ENCODE measurements around the gene ZNF154.
"Not testable (repeated sequence)": the region's sequence is repeated elsewhere in the genome, so short reads cannot be mapped to it uniquely, and the experiment has no call there.

The ZNF154 gene

GRCh38 chr19:57708641-57709361, at the start of gene ZNF154:
Gene ZNF154 (minus strand): TSS chr19:57709204. CDS start chr19:57708971, 233 bp downstream.
- DNase-seq (ENCODE audit: low spot score), result no peak

DNA sequence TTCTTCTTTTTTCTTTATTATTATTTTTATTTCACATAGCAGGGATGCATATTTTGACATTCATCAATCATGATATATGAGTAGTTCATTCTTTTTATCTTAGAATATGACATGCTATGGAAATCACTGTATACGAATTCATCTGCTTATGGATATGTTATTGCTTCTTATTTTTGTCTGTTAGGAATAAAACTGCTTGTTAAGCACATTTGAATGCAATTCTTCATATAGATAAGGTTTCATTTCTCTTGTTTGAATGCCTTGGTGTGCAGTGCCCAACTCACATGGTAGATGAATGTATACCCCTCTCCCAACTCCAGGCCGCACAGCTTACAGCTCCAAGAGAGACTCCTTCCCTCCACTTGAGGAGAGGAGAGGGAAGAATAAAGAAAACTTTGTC, 48.9 kb upstream of the ZNF154 start:
- DNase-seq (ENCODE audit: low spot score), result no peak

DNA sequence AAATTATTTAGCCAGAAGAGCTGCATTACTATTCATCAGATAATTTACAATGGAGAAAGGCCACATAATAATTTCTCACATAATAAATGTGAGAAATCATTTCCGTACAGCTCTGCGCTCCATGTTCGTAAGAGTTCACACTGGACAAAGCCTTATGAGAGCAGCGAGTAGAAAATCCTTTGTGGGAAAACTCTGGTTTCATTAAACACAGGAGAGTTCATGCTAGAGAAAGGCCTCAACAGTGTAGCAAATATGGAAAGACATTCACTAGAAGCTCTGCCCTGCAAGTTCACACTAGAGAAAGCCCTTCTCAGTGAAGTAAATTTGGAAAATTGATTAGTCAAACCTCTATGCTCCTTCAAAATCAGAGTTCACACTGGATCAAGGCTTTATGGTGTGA, 46.0 kb upstream of the ZNF154 start:
- no peak for DNase-seq (ENCODE audit: low spot score)

- no peak for DNase-seq (ENCODE audit: low spot score)
Measured at GRCh38 chr19:57754091-57754673, 45.2 kb upstream of the ZNF154 start.

GRCh38 chr19:57748029-57748428, 39.0 kb upstream of the ZNF154 start:
- peak; percentile 16 for DNase-seq (ENCODE audit: low spot score)

GRCh38 chr19:57747472-57747807, 38.4 kb upstream of the ZNF154 start:
- peak; percentile 34 for DNase-seq (ENCODE audit: low spot score)

GRCh38 chr19:57746580-57747471, 37.8 kb upstream of the ZNF154 start, which contains the start of gene ZNF776:
Gene ZNF776 (plus strand): TSS chr19:57746815. CDS start chr19:57747059, 244 bp downstream.
- DNase-seq (ENCODE audit: low spot score), result peak; percentile 93

DNA sequence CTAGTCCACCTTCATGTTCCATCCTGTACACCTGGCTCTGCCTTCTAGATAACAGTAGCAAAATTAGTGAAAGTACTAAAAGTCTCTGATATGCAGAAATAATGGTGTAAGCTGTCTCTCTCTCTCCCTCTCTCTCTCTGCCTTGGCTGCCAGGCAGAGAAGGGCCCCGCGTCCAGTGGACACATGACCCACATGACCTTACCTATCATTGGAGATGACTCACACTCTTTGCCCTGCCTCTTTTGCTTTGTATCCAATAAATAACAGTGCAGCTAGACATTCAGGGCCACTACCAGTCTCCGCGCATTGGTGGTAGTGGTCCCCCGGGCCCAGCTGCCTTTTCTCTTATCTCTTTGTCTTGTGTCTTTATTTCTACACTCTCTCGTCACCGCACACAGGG, 29.8 kb upstream of the ZNF154 start:
- not testable (repeated sequence) for DNase-seq (ENCODE audit: low spot score)

- not testable (repeated sequence) for DNase-seq (ENCODE audit: low spot score)
Measured at GRCh38 chr19:57738320-57738719, 29.3 kb upstream of the ZNF154 start.

DNA sequence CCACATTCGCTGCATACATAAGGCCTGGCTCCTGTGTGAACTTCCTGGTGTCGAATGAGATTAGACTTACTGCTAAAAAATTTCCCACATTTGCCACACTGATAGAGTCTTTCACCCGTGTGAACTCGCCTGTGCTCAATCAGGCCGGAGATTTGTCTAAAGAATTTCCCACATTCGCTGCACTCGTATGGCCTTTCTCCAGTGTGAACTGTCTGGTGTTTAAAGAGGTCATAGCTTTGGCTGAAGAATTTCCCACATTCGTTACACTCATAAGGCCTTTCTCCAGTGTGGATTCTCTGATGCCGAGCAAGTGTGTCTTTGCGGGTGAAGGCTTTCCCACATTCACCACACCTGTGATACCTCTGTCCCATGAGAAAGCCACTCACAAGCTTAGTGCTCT, 11.9 kb upstream of the ZNF154 start:
- no peak for DNase-seq (ENCODE audit: low spot score)

DNA sequence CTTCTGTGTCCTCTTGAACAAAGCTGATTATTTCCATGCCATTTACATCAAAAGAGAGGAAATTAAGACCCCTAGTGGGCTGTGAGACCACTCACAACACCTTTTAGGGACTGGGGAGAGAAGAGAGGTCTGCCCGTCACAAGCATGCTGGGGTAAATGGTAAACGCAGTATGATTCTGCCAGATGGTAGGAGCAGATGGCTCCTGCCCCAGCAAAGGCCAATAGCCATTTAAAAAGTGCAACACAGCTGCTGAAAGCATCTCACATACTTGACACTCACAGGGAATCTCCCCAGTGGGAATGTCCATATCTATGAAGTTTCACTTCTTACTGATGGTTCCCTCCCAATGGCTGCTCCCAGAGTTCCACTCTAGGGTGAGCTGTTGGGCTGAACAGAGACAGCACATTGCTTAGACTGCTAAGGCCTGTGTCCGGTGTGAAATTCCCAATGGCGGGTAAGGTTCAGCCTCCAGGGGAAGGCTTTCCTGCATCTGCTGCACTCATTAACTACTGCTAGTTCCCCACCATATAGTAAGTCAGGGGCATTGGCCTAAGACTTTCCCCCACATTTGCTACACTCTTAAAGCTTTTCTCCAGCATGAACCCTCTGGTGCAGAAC, 11.0 kb upstream of the ZNF154 start:
- no peak for DNase-seq (ENCODE audit: low spot score)

DNA sequence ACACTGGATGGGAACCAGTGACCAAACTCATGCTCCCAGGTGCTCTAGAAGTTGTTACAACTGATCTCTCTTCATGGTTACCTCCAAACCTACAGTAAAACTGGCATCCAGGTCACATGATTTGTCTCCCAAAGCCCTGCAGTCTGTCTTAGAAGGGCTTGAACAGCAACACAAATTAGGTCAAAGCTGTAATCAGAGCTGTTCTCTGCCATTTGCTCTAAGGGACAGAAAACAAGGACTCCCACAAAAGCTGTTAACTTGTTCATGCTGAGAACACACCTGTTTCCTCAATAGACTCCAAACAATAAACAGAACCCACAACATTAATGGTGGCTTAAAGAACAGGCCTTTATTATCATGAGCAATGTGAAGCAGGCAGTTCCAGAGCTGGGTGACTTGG, 10.4 kb upstream of the ZNF154 start:
- no peak for DNase-seq (ENCODE audit: low spot score)

- no peak for DNase-seq (ENCODE audit: low spot score)
Measured at GRCh38 chr19:57712222-57712621, 3.2 kb upstream of the ZNF154 start.

DNA sequence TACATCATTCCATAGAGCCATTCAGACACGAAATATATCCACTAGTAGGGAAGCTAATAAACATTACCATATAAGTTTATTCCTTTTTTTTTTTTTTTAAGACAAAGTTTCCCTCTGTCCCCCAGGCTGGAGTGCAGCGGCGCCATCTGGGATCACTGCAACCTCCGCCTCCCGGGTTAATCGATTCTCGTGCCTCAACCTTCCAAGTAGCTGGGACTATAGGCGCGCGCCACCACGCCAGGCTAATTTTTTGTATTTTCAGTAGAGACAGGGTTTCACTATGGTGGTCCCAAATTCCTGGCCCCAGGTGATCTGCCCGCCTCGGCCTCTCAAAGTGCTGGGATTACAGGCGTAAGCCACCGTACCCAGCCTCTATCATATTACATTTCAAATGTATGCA, 612 bp upstream of the ZNF154 start:
- no peak for DNase-seq (ENCODE audit: low spot score)

- DNase-seq (ENCODE audit: low spot score), result no peak
Measured at GRCh38 chr19:57706346-57706745, 2.7 kb downstream of the ZNF154 start.

DNA sequence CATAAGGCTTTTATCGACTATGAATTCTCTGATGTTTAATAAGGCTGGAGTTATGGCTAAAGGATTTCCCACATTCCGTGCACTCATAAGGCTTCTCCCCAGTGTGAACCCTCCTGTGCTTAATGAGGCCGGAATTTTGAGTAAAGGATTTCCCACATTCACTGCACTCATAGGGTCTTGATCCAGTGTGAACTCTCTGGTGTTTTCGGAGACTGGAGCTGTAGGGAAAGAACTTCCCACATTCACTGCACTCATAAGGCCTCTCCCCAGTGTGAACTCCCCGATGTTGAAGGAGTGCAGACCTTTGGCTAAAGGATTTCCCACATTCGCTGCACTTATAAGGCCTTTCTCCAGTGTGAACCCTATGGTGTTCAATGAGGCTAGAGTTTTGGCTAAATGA, 7.4 kb downstream of the ZNF154 start:
- DNase-seq (ENCODE audit: low spot score), result no peak

- no peak for DNase-seq (ENCODE audit: low spot score)
Measured at GRCh38 chr19:57689750-57690149, 19.3 kb downstream of the ZNF154 start.

DNA sequence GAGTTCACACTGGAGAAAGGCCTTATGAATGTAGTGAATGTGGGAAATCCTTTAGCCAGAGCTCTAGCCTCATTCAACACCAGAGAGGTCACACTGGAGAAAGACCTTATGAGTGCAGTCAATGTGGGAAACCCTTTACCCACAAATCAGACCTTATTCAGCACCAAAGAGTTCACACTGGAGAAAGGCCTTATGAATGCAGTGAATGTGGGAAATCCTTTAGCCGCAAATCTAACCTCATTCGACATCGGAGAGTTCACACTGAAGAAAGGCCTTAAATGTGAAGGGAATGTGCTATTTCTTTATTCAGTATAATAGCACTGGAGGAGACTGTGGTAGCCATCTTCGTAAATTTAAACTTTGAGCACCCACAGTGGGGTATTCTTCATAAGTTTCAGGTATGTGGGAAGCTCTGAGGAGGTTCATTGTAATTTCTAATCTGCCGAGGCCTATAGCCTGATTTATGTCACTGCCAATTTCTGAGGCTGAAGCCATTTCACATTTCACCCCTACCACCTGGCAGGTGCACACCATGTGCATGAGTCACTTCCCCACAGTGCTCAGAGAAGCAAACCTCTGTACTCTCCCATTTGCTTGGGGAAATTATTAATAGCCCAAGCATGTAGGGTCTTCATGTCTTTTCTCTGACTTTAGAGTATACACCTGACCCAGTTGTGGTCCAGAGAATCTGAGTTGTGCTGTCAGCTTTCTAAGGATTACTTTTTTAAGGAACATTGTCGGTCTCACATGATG, 20.8 kb downstream of the ZNF154 start:
- no peak for DNase-seq (ENCODE audit: low spot score)

DNA sequence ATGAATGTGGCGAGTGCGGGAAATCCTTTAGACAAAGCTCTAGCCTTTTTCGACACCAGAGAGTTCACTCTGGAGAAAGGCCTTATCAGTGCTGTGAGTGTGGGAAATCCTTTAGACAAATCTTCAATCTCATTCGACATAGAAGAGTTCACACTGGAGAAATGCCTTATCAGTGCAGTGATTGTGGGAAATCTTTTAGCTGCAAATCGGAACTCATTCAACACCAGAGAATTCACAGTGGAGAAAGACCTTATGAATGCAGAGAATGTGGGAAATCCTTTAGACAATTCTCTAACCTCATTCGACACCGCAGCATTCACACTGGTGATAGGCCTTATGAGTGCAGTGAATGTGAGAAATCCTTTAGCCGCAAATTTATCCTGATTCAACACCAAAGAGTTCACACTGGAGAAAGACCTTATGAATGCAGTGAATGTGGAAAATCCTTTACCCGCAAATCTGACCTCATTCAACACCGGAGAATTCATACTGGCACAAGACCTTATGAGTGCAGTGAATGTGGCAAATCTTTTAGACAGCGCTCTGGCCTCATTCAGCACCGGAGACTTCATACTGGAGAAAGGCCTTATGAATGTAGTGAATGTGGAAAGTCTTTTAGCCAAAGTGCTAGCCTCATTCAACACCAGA, 21.5 kb downstream of the ZNF154 start:
- DNase-seq (ENCODE audit: low spot score), result no peak

GRCh38 chr19:57686727-57687126, 22.3 kb downstream of the ZNF154 start:
- DNase-seq (ENCODE audit: low spot score), result no peak

DNA sequence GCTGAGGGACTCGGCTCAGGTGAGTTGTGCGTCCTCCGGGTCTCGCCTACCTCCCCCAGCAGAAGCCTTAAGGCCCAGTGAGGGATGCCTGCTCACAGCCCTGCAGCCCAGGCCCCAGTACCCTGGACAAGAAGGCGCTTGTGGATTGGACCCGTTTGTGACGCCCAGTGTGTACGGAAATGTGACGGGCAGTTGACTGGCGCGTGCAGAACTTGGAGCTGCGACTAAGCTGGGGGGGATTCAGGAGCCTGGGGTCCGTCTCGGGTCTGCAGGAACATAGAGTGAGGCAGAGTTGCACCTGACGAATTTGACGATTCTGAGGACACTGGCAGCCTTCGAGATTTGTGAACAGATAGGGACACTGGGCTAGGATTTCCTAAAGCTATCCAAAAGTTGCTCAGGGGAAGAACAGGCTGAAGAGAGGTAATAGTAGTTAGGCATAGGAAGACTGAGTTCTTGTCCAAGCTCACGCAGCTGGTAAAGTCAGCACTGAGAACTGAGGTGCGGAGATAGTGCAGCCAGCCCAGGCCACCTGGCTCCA, 26.7 kb downstream of the ZNF154 start:
- peak; percentile 32 for DNase-seq (ENCODE audit: low spot score)
